HG02798 (cell line): ENCODE data around the gene SNAI1.
A peak's percentile ranks its signal among the peaks of the same experiment; 100 is the strongest.
"Not testable (repeated sequence)": the region's sequence is repeated elsewhere in the genome, so short reads cannot be mapped to it uniquely, and the experiment has no call there.

Experiments
- ATAC-seq: cut with Tn5 transposase; IDR thresholded peaks from one replicate; pipeline ENCODE4 v1.9.1; 2021; ENCODE audit warnings: mild to moderate bottlenecking; ENCODE audit not compliant: unreplicated experiment, poor library complexity

Gene SNAI1

DNA sequence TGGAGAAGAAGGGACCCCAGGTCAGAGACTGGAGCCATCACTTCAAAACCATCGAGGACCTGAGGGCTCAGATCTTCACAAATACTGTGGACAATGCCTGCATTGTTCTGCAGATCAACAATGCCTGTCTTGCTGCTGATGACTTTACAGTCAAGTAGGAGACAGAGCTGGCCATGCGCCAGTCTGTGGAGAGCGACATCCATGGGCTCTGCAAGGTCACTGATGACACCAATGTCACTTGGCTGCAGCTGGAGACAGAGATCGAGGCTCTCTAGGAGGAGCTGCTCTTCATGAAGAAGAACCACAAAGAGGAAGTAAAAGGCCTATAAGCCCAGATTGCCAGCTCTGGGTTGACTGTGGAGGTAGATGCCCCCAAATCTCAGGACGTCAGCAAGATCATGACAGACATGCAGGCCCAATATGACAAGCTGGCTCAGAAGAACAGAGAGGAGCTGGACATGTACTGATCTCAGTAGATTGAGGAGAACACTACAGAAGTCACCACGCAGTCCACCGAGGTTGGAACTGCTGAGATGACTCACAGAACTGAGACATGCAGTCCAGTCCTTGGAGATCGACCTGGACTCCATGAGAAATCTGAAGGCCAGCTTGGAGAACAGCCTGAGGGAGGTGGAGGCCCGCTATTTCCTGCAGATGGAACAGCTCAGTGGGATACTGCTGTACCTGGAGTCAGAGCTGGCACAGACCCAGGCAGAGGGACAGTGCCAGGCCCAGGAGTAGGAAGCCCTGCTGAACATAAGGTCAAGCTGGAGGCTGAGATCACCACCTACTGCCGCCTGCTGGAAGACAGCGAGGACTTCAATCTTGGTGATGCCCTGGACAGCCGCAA is 25.5 kb upstream of the SNAI1 start:
- not testable (repeated sequence) for ATAC-seq

DNA sequence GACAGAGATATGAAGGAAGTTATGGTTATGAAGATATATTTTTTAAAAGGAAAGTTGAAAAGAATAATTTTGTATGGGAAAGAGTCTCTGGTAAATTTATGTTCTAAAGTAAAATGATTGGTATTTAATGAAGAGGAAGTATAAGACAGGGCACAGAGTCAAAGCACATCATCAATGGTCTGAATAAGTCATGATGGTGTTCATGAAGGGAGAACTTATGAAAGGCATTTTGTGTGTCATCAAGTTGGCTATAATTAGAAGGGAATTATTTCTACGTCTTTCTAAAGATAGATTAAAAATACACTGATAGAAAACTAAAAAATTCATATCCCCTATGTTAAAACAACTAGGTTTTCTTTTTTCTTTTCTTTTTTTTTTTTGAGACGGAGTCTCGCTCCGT is 21.4 kb upstream of the SNAI1 start:
- no peak for ATAC-seq

DNA sequence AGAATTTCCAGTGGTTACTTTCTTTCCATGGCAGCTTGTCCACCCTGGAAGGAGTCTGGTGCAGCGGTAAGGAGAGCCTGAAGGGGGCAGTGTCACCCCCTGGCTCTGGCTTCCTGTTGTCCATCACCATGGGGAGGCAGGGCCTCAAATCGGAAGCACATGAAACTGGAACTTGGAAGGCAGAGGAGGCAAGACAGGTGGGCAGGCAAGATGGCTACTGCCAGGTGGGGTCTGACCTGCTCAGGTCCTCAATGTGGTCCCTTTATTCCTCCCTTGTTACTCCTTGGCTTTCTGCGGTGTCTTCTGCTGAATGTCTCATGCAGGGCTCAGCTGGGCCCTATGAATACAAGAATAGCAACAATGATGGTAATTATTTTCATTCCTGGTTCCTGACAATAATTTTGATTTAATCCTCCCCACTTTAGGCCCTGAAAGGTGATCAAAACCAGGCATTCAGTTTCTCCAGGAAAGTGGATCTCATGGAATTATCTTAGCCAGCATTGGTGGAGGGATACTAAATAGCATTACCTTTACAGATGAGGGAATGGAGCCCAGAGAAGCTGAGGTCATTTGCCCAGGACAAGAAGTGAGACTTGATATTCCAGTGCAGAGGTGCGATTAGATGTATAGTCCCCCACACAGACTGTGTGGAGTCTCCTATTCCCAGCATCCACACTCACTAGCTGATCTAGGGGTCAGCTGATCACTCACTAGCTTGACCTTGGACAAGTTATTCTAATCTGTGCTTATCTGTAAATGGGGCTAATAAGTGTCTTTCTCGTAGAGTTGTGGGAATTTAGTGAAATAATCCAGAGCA is 17.6 kb upstream of the SNAI1 start:
- ATAC-seq = no peak

DNA sequence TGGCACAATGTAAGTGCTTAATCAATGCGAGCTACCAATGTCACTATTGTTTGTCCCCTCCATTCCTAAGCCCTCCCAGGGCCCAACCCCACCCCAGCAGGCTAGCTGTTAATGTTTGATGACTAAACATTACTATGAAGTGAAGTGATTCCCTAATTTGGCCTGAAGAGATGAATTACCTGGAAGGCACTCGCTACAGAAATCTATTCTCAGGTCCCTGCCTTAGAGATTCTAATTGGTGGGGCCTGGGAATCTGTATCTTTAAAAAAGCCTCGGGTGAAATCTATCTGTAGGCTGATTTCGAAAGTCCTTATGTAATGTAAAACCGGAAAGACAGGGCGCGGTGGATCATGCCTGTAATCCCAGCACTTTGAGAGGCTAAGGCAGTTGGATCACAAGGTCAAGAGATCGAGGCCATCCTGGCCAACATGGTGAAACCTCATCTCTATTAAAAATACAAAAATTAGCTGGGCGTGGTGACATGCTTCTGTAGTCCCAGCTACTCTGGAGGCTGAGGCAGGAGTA is 16.9 kb upstream of the SNAI1 start:
- ATAC-seq = no peak

GRCh38 chr20:49966861-49967260 is 15.9 kb upstream of the SNAI1 start:
- no peak for ATAC-seq

DNA sequence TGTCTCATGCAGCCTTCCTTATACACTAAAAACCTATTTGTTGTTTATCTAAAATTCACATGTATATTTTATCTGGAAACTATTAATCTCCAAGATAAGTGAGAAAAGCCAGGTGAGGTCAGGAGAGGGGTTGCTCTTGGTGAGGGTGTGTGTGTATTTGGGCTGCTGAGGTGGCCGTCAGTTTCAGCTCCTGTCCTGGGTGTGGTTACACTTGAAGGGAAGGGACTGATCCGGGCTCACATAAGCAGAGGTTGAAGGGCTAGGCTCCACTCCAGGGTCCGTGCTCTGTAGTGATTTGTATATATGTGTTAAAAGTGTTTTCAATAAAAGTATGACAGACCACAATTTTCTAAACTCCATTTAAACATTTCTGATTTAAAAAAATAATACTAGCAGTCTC is 13.5 kb upstream of the SNAI1 start:
- no peak for ATAC-seq

- ATAC-seq = no peak
These were observed 12.8 kb upstream of the SNAI1 start for GRCh38 chr20:49969946-49970345.

- ATAC-seq = no peak
These were observed 12.3 kb upstream of the SNAI1 start for GRCh38 chr20:49970498-49970897.

DNA sequence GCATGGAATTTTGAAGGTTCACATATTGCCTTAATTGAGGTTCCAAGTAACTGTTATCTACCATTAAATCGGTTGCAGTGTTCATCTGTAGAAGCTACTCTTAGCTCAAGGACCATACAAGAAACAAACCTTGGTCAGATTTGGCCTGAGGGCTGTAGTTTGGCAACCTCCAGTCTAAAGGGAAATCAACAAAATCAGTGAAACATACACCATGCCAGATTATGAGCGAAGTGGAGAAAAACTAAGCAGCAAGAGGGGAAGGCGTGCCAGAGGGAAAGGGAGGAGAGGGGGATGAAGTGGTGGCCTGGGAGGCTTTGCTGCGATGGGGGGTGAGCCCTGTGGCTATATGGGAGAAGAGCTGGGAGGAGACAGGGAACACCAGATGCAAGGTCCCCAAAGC is 8.8 kb upstream of the SNAI1 start:
- no peak for ATAC-seq

DNA sequence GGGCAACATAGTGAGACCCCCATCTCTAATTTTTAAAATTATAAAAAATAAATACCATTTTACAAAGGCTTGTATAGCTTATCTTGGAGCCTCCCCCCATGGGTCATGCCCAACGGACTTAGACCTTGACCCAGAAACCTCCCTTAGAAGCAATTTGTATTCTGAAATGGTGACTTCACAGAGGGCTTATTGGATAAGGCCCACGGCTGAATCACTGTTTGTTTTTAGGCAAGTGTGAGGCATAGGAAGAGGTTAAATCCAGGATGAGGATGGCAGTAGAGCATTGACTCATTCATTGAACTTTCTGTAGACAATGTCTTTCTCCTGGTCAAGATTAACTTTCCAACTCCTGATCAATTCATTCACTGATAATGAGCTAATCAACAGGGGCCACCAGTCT is 6.2 kb upstream of the SNAI1 start:
- ATAC-seq = no peak

DNA sequence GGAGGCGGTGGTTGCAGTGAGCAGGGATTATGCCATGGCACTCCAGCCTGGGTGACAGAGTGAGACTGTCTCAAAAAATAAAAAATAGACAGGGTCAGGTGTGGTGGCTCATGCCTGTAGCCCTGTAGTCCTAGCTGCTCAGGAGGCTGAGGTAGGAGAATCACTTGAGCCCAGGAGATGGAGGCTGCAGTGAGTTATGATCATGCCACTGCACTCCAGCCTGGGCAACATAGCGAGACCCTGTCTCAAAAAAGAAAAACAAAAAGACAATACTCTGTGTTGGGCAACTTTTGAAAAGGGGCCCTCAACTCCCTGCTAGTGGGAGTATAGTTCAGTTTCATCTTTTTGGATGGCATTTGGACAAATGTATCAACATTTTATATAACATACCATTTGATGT is 5.0 kb upstream of the SNAI1 start:
- not testable (repeated sequence) for ATAC-seq

DNA sequence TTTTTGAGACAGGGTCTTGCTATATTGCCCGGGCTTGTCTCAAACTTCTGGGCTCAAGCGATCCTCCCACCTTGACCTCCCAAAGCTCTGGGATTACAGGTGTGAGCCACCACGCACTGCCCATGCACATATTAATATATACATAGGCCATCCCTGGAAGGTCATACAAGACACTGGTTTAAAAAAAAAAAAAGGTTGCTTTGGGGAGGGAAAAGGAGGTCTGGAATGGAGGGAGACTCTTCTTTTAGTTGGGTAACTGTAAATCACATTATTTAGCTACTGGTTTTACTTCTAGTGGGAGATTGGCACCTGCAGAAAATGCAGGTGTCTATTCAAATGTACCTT is 4.1 kb upstream of the SNAI1 start:
- ATAC-seq = no peak

DNA sequence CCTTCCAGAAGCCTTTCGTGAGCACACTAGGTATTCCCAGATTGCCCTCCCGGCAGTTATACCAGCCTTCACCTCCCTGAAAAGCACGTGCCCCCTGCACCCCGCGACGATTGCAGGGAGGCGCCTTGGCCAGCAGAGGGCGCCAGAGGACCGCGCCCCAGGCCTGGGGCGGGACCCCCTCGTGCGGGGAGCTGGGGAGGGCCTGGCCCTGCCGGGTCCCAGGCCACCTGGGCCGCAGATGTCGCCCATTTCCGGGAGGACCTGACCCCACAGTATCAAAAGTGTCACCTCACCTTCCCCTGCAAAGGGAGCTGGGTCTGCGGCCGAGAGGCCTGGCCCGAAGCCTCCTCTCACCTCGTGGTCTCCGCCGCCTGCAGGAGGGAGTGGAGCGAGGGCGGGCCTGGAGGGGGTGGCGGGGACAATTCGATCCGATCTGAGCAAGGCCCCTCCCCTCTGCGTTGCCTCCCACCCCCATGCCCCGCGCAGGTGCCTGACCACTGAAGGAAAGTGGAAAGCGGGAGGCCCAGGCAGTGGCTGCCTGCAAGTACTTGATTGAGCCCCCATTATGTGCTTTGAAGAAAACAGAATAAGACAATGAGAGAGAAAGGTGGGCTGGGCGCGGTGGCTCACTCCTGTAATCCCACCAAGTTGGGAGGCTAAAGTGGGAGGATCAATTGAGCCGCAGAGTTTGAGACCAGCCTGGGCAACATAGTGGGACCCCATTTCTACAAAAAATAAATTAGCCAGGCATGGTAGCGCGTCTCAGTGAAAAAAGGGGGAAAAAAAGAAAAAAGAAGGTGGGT is 3.5 kb upstream of the SNAI1 start:
- peak; percentile 29 for ATAC-seq

DNA sequence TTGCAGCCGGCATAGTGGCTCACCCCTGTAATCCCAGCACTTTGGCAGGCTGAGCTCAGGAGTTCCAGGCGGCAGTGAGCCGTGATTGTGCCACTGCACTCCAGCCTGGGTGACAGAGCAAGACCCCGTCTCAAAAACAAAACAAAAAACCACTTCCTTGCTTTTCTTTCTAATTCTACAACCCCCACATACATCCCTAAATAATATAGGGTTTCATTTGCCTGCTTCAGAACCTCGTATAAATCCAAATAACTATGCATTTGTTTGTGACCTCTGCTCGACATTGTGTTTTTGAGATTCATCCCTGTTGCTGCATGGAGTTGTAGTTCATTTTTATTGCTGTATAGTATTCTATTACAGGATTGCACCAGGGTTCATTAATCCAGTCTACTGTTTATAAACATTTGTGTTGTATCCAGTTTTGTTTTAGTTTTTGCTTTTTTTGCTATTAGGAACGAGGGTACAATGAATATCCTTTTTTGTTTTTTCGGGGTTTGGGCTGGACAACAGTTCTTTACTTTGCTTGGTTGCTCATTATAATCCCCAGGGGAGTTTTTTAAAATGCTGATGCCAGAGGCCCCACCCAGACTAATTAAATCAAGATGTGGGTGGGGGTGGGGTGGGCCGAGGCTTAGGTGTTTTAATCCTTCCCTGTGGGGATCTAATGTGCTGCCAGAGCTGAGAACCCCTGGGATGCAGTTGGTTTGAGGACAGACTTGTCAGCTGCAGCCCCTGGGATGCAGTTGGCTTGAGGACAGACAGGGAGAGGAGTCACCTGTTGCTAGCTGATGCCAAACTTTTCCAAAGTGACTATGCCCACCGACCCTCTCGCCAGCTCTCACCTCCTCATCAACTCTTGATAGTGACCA is 2.4 kb upstream of the SNAI1 start:
- no peak for ATAC-seq

DNA sequence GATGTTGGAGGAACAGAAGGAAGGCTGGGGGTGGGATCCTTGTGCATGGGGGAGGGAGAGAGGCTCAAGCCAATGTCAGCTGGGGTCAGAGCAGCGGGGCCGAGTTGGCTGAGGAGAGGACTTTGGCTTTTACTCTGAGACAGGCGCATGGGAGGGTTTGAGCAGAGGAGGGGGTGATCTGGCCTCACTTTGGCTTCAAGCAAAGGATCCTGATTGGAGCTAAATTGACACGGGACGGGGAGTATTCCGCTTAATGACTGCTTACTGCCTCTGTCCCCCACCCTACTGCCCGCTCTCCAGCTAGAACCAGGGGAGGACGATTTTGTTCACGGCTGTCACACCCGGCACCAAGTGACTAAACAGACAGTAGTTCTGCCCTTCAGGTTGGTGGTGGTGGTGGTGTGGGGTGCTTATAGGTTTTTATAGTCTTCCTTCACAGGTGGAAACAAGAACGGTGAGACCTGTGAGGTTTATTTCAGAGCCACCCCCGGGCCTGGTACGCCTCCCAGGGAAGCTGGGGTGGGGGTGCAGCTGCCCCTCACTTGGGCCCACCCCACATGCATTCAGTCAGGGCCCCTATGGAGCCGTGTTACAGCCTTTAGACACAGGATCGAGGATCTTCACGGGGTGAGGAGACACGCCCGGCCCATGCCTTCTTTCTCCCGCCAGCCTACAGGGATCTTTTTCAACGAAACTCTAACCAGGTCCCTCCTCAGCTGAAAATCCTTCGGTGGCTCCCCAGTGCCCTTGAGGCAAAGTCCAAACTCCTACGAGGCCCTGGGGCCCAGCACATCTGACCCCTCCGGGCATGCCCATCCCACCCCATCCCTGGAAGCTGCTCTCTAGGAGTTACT is 1.3 kb upstream of the SNAI1 start:
- ATAC-seq = no peak

GRCh38 chr20:49982072-49982345 is 771 bp upstream of the SNAI1 start:
- ATAC-seq = no peak

DNA sequence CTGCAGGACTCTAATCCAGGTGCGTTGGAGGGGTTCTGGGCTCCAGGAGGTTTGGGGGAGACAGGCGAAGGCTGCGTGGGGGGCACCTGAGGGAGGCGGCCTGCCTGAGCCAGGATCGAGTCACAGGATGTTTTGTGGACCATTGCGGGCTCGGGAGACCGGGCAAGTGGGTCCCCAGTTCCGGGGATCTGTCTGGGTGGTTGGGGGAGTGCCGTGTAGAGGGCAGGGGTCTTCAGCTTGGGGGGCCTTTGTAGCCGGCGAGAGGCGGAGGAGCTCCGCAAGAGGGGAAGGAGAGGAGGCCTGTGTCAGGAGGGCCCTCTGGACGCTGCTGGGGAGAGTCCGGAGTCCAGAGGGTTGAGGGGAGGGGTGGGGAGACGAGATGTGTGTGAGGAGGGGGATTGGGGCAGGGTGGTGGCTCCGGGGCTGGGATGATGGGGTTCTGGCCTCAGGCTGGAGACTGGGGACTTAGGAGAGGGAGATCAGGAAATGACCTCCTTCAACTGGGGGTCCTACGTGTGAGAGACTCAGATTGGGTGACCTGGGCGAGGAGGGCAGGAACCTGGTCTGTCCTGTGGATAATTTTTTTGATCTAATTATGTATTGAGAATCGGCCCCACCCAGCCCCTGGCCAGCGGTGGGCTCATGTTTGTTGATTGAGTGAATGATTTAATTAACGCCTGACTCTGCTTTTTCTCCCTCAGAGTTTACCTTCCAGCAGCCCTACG is 505 bp downstream of the SNAI1 start:
- peak; percentile 15 for ATAC-seq

DNA sequence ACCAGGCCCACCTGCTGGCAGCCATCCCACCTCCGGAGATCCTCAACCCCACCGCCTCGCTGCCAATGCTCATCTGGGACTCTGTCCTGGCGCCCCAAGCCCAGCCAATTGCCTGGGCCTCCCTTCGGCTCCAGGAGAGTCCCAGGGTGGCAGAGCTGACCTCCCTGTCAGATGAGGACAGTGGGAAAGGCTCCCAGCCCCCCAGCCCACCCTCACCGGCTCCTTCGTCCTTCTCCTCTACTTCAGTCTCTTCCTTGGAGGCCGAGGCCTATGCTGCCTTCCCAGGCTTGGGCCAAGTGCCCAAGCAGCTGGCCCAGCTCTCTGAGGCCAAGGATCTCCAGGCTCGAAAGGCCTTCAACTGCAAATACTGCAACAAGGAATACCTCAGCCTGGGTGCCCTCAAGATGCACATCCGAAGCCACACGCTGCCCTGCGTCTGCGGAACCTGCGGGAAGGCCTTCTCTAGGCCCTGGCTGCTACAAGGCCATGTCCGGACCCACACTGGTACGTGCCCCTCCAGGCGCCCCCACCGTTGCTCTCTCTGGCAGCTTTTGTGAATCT is 1.1 kb downstream of the SNAI1 start:
- no peak for ATAC-seq
